NT2/D1 (cell line): ENCODE data around the gene SLC38A7.

ENCODE experiments used
- SUZ12 ChIP-seq: IDR thresholded peaks from 2 replicates; pipeline ENCODE4 v1.6.1; 2011; ENCODE audit not compliant: insufficient read length, insufficient read depth; ENCODE audit errors: extremely low read depth
- YY1 ChIP-seq: IDR thresholded peaks from 2 replicates; pipeline ENCODE4 v1.6.1; 2011; ENCODE audit not compliant: insufficient read length, insufficient read depth

DNA sequence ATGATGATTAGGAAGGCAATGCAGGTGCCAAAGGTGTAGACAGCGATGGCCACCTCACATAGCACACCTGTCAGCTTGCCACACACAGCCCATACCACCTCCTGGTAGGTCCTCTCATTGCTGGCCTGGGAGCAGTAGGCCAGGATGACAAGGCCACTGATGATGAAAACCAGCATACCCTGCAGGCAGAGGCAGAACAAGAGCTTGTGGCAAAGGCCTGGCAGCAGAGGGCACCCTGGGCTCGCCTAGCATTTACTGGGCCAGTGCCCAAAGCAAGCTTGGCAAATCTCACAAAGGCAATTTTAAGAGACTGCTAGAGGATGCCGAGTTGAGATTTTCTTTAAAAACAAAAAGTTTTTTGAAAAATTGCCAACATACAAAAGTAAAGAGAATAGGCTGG, 5.9 kb downstream of the SLC38A7 start:
- TF ChIP-seq SUZ12 = no peak
- no peak for TF ChIP-seq YY1
